ENCODE measurements around the gene FILIP1L.

DNA sequence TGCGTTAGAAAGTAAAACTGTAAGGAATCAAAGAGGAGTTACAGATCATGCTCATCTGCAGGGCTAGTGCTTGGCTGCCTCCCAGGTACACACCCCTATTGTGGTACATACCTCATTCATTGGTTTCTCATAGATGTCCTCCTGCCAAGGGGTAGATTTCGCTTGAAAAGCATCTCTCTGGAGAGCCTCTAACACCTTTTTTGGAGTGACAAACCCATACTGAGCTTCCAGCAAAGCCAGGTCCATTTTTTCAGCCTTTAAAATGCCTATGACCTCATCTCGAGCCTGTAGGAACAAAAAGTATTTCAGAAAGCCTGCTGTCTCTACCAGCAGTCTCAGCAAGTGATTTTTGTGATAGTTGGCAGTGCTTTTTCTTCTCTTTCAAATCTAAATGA is 184.6 kb downstream of the FILIP1L start:
- TF ChIP-seq, protein P1, sequence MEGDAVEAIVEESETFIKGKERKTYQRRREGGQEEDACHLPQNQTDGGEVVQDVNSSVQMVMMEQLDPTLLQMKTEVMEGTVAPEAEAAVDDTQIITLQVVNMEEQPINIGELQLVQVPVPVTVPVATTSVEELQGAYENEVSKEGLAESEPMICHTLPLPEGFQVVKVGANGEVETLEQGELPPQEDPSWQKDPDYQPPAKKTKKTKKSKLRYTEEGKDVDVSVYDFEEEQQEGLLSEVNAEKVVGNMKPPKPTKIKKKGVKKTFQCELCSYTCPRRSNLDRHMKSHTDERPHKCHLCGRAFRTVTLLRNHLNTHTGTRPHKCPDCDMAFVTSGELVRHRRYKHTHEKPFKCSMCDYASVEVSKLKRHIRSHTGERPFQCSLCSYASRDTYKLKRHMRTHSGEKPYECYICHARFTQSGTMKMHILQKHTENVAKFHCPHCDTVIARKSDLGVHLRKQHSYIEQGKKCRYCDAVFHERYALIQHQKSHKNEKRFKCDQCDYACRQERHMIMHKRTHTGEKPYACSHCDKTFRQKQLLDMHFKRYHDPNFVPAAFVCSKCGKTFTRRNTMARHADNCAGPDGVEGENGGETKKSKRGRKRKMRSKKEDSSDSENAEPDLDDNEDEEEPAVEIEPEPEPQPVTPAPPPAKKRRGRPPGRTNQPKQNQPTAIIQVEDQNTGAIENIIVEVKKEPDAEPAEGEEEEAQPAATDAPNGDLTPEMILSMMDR (IDR thresholded peaks at IDR 0.05; ENCODE audit: insufficient read depth, low read length, poor library complexity, severe bottlenecking) = no peak
- no peak for TF ChIP-seq EZH2phosphoT487 (conservative IDR thresholded peaks at IDR 0.05; ENCODE audit: low read length)
